HG03469 (cell line): ENCODE results near the gene PFN1.

ENCODE experiments used
- ATAC-seq: cut with Tn5 transposase; IDR thresholded peaks from one replicate; pipeline ENCODE4 v1.9.1; 2021; ENCODE audit warnings: mild to moderate bottlenecking, moderate library complexity, moderate number of reproducible peaks; ENCODE audit not compliant: unreplicated experiment

The PFN1 gene

DNA sequence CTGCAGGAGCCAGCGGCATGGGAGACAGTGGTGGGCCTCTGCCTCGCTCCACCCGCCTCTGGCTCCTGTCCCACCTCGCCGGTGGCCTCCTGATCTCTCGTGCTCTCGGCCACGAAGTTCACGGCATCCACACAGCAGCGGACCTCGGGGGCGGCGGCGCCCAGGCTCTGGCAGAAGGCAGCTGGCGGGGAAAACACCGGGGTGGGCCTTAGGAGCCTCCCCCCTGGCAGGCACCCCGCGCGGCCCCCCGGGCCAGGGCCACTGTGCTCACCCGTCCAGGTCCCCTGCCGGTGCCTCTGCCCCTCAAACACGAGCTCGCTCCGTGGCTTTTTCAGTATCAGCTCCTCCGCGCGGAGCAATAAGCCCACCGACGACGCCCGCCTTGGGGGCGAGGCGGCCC lies 49.4 kb downstream of the PFN1 start:
- ATAC-seq, result no peak

DNA sequence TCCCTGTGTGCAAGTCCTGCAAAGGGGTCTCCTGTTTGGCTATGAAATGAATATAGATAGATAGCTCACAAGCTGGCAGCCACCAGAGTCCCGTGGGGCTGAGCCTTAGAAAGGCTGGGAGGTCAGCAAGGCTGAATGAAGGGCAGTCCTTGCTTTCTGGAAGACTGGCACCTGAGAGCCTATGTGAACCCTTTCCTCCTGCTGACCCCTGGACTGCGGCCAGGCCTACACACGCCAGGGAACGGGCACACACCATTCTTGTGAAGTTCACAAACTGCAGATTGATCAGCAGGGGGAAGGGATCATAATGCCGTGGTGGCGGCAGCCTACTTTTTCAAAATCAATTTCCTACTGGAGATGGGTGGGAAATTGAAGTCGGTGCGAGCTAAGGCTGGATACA lies 50.0 kb downstream of the PFN1 start:
- no peak for ATAC-seq

DNA sequence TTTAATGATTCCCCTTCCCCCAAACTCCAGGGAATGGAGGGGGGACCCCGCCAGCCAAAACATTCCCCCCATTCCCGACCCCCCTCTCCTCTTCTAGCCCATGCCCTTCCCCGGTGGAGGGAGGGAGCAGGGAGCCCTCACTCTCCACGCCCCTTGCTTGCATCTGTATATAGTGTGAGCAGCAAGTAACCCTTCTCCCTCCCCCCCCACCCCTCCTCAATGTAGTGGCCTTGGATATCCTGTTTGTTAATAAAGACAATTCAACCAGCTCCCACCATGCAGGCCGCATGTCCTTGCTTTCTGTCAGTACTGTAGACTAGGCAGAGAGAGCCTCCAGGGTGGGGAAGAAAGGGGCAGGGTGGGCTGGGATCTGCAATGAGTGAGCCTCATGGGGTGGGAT lies 50.5 kb downstream of the PFN1 start:
- ATAC-seq, result no peak

DNA sequence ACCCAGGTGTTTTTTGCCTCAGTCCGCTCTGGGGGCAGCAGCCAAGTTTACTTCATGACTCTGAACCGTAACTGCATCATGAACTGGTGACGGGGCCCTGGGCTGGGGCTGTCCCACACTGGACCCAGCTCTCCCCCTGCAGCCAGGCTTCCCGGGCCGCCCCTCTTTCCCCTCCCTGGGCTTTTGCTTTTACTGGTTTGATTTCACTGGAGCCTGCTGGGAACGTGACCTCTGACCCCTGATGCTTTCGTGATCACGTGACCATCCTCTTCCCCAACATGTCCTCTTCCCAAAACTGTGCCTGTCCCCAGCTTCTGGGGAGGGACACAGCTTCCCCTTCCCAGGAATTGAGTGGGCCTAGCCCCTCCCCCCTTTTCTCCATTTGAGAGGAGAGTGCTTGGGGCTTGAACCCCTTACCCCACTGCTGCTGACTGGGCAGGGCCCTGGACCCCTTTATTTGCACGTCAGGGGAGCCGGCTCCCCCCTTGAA lies 51.1 kb downstream of the PFN1 start:
- ATAC-seq, result no peak

DNA sequence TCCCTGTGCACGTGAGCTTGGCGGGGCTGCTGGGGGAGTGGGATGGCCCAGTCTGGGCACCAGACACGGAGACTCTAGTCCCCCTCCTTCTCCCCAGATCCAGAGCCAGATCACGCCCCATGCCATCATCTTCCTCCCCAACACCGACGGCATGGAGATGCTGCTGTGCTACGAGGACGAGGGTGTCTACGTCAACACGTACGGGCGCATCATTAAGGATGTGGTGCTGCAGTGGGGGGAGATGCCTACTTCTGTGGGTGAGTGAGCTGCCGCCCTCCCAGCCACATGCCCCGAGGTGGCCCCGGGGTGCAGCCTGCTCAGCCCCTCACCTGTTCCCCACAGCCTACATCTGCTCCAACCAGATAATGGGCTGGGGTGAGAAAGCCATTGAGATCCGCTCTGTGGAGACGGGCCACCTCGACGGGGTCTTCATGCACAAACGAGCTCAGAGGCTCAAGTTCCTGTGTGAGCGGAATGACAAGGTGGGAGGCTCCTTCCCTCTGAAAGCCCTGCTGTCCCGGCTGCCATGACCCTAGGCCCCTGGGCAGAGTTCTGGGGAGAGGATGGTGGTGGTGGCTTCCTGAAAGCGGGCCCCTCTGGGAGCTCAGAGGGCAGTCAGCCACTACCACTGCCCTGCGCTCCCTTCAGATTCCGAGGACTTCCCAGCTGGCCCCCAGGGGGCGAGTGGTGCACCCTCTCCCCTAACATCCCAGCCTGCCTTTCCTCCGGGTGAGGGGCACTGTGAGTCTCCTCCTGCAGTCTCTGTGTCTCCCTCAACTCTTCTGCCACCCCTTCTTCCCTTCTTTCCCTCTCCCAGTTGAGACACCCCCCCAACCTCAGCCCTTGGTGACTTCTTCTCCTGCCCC lies 51.8 kb downstream of the PFN1 start:
- no peak for ATAC-seq

DNA sequence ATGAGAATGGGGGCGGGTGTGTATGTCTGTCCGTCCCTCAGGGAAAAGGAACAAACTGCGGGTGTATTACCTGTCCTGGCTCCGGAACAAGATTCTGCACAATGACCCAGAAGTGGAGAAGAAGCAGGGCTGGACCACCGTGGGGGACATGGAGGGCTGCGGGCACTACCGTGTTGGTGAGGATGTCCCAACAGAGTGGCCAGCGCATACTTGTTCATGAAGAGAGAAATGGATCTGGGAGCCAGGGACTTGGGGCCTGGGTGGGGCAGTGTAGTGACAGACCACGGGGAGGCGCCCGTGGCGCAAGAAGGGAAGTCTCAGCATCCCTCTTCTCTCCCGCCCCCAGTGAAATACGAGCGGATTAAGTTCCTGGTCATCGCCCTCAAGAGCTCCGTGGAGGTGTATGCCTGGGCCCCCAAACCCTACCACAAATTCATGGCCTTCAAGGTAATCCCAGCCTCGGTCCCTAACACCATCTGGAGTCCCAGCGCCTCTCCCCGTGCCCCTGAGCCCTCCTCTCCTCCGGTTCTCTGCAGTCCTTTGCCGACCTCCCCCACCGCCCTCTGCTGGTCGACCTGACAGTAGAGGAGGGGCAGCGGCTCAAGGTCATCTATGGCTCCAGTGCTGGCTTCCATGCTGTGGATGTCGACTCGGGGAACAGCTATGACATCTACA lies 52.5 kb downstream of the PFN1 start:
- no peak for ATAC-seq
